ENCODE results near the gene HIBCH. TPM values are rescaled to one million over a fixed set of nuclear protein-coding genes. Genes with fewer than 3 reads are reported as not detected.

The HIBCH gene
- total and polyA plus RNA-seq, 2 donors (not counting 3 experiments of a cell fraction or from before 2014, with no cell fraction given), result 6.4 to 24.7 TPM

DNA sequence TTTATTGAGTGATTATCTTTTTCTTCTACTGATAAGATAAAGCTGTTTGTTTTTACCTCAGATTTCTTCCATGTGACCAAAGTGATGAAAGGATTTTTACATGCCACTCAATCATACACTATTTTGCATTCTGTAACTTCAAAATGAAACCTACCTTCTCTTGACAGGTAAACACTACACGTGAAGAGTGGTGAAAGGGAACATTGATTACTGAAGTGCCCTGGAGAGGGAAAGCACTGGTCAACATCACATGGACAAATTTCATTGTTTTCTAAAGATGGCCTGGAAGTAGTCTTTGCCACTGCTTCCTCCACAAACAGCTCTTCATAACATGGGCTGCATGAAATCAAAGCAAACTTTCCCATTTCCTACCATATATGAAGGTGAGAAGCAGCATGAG, 120.1 kb downstream of the HIBCH start:
- TF ChIP-seq GATA2 (IDR thresholded peaks at IDR 0.05; ENCODE audit: insufficient read depth, insufficient read length, low read depth, low read length), result no peak
- TF ChIP-seq, protein P1, sequence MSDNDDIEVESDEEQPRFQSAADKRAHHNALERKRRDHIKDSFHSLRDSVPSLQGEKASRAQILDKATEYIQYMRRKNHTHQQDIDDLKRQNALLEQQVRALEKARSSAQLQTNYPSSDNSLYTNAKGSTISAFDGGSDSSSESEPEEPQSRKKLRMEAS (IDR thresholded peaks at IDR 0.05; ENCODE audit: insufficient read depth, insufficient read length), result no peak
- no peak for TF ChIP-seq MYC (IDR thresholded peaks at IDR 0.05; ENCODE audit: low read depth, low read length)
- TF ChIP-seq EZH2 (IDR thresholded peaks at IDR 0.05; ENCODE audit: borderline replicate concordance, low read depth, low read length, severe bottlenecking), result no peak
- TF ChIP-seq POLR2A (IDR thresholded peaks at IDR 0.05; ENCODE audit: low read depth, low read length), result no peak
- TF ChIP-seq FOS (IDR thresholded peaks at IDR 0.05; ENCODE audit: borderline replicate concordance, insufficient read depth, low read length), result no peak
- TF ChIP-seq JUN (IDR thresholded peaks at IDR 0.05; ENCODE audit: borderline replicate concordance, insufficient read depth, insufficient read length, low read depth), result no peak
- TF ChIP-seq, protein P2, sequence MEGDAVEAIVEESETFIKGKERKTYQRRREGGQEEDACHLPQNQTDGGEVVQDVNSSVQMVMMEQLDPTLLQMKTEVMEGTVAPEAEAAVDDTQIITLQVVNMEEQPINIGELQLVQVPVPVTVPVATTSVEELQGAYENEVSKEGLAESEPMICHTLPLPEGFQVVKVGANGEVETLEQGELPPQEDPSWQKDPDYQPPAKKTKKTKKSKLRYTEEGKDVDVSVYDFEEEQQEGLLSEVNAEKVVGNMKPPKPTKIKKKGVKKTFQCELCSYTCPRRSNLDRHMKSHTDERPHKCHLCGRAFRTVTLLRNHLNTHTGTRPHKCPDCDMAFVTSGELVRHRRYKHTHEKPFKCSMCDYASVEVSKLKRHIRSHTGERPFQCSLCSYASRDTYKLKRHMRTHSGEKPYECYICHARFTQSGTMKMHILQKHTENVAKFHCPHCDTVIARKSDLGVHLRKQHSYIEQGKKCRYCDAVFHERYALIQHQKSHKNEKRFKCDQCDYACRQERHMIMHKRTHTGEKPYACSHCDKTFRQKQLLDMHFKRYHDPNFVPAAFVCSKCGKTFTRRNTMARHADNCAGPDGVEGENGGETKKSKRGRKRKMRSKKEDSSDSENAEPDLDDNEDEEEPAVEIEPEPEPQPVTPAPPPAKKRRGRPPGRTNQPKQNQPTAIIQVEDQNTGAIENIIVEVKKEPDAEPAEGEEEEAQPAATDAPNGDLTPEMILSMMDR (IDR thresholded peaks at IDR 0.05; ENCODE audit: extremely low read depth in 1 of 2, insufficient read depth in 1 of 2, low read depth in 1 of 2, low read length in 2 of 2), result no peak
- TF ChIP-seq POLR2AphosphoS5 (IDR thresholded peaks at IDR 0.05; ENCODE audit: insufficient read depth, low read depth, low read length), result no peak
- H3K36me3 ChIP-seq (ENCODE audit: control insufficient read depth in 2 of 2, extremely low read depth in 1 of 2, insufficient read depth in 2 of 2, low read length in 2 of 2), result no peaks in the 10 kb centered on the region
- dilution Hi-C loops (cut with MboI; ENCODE audit: extremely low pct_ligation_motif_present, low sequenced_read_pairs), result no loop called here
- ChIA-PET CTCF (interaction anchor here (1.2 kb wide), 1 partner anchor 19 kb away, joined by 7 read pairs; a partner anchor contains a TSS), POLR2A (no interaction called here)
- H3K4me3 ChIP-seq (replicated peaks in 1 of 3; ENCODE audit: insufficient read depth in 1 of 3, low read depth in 1 of 3, low read length in 3 of 3), result no peak overlapping the region
- H3K9me1 ChIP-seq (replicated peaks; ENCODE audit: control insufficient read depth, extremely low read depth, insufficient read depth, low read length), result no peaks in the 10 kb centered on the region
- no peak for DNase-seq (ENCODE audit: low read depth, low spot score)
- BruUV-seq (replicated peaks), result no TSS peak
- no peak overlapping the region for H3K9ac ChIP-seq (replicated peaks; ENCODE audit: extremely low read depth, insufficient read depth, low read length)
- intact Hi-C loops (cut with micrococcal nuclease), result no loop called here
- no peaks in the 10 kb centered on the region for H4K20me1 ChIP-seq (replicated peaks; ENCODE audit: control insufficient read depth, extremely low read depth, insufficient read depth, low read length)
- no peak overlapping the region for H2AFZ ChIP-seq (ENCODE audit: low read depth, low read length)
- no peak overlapping the region for H3K4me2 ChIP-seq (ENCODE audit: insufficient read depth, low read length)
- no peaks in the 10 kb centered on the region for H3K27me3 ChIP-seq (ENCODE audit: control insufficient read depth in 2 of 2, insufficient read depth in 2 of 2, low read length in 2 of 2)
- no peaks in the 10 kb centered on the region for H3K79me2 ChIP-seq (ENCODE audit: control insufficient read depth, insufficient read depth, low read length)
- no peak overlapping the region for H3K27ac ChIP-seq (ENCODE audit: insufficient read depth, low read depth, low read length)
- no peaks in the 10 kb centered on the region for H3K9me3 ChIP-seq (replicated peaks; ENCODE audit: control insufficient read depth, insufficient read depth, low read length)
- H3K4me1 ChIP-seq (ENCODE audit: control insufficient read depth, extremely low read depth, insufficient read depth, low read length), result no peaks in the 10 kb centered on the region
- no peak for FAIRE-seq
